GM23248 (cell line): Measurements from ENCODE around the gene PLD1. TPM values are rescaled to one million over a fixed set of nuclear protein-coding genes. Genes with fewer than 3 reads are reported as not detected.

Experiments used
- DNase-seq: peaks from one replicate; pipeline ENCODE4 v3.0.0-alpha.2; 2015
- H2AFZ ChIP-seq: fragments of 200-600 bp; sonication (generic); 2 replicates; pipeline ENCODE4 v1.6.1; 2016; ENCODE audit warnings: antibody characterized with exemption
- H3F3A ChIP-seq: fragments of 200-600 bp; sonication (generic); 2 replicates; pipeline ENCODE4 v1.6.1; 2016; ENCODE audit warnings: mild to moderate bottlenecking, antibody characterized with exemption, mixed run types; ENCODE audit not compliant: insufficient read depth
- H3K27ac ChIP-seq: fragments of 200-600 bp; sonication (generic); 2 replicates; pipeline ENCODE4 v1.5.1; 2016; ENCODE audit warnings: mild to moderate bottlenecking
- H3K27me3 ChIP-seq: fragments of 200-600 bp; sonication (generic); replicated peaks from 2 replicates; pipeline ENCODE4 v1.6.1; 2016; ENCODE audit warnings: mild to moderate bottlenecking; ENCODE audit not compliant: insufficient read depth
- H3K36me3 ChIP-seq: fragments of 200-600 bp; sonication (generic); 2 replicates; pipeline ENCODE4 v1.6.1; 2016; ENCODE audit warnings: low read depth, mild to moderate bottlenecking
- H3K4me1 ChIP-seq: fragments of 200-600 bp; sonication (generic); 2 replicates; pipeline ENCODE4 v1.6.1; 2016; ENCODE audit warnings: mild to moderate bottlenecking; ENCODE audit not compliant: insufficient read depth
- H3K4me2 ChIP-seq: fragments of 200-600 bp; sonication (generic); one replicate; pipeline ENCODE4 v1.6.1; 2016; ENCODE audit warnings: mild to moderate bottlenecking; ENCODE audit not compliant: unreplicated experiment
- H3K4me3 ChIP-seq: fragments of 200-600 bp; sonication (generic); 2 replicates; pipeline ENCODE4 v1.5.1; 2016; ENCODE audit warnings: mild to moderate bottlenecking
- H3K79me2 ChIP-seq: fragments of 200-600 bp; sonication (generic); 2 replicates; pipeline ENCODE4 v1.6.1; 2016; ENCODE audit warnings: mild to moderate bottlenecking; ENCODE audit not compliant: insufficient read depth
- H3K9ac ChIP-seq: fragments of 200-600 bp; sonication (generic); 2 replicates; pipeline ENCODE4 v1.6.1; 2016; ENCODE audit warnings: mild to moderate bottlenecking
- H3K9me2 ChIP-seq: fragments of 200-600 bp; sonication (generic); 2 replicates; pipeline ENCODE4 v1.6.1; 2016; ENCODE audit warnings: mixed run types, mild to moderate bottlenecking, moderate library complexity; ENCODE audit not compliant: insufficient read depth
- H3K9me3 ChIP-seq: fragments of 200-600 bp; sonication (generic); one replicate; pipeline ENCODE4 v1.6.1; 2017; ENCODE audit warnings: low read depth
- H4K20me1 ChIP-seq: fragments of 200-600 bp; sonication (generic); 2 replicates; pipeline ENCODE4 v1.6.0; 2016; ENCODE audit not compliant: insufficient read depth
- EZH2 ChIP-seq: fragments of 200-600 bp; sonication (generic); IDR thresholded peaks from 2 replicates; pipeline ENCODE4 v1.6.1; 2018; ENCODE audit warnings: antibody characterized with exemption, mild to moderate bottlenecking; ENCODE audit not compliant: insufficient read depth, poor library complexity, severe bottlenecking
- EZH2phosphoT487 ChIP-seq: fragments of 200-600 bp; sonication (generic); IDR thresholded peaks from 2 replicates; pipeline ENCODE4 v1.6.1; 2018; ENCODE audit warnings: antibody characterized with exemption, moderate library complexity, mild to moderate bottlenecking, low read depth; ENCODE audit not compliant: insufficient read depth
- whole genome bisulfite sequencing, 2 experiments: methylation state at CpG; one replicate each; pipeline ENCODE4 v1.1.6; 2015 to 2017; ENCODE audit warnings: low lambda C conversion rate in 2 of 2, low coverage in 1 of 2; ENCODE audit errors: missing lambda C conversion rate in 2 of 2; 5-methylcytosine and 5-hydroxymethylcytosine counted together
- in situ Hi-C: fragments of 300-500 bp; cut with MboI; formaldehyde crosslinking; loops from 2 replicates; pipeline ENCODE4 v1.15.0; 2020
- polyA plus RNA-seq: library from polyadenylated mRNA; unstranded; fragments of >200 nt; fragmentation: Nextera tagmentation; extraction: Ambion mirVana; gene quantifications from 2 replicates; pipeline ENCODE4 v1.2.1, GENCODE V29; 2016
- total RNA-seq: library from RNA; depleted of rRNA; stranded (reverse); fragments of >200 nt; shearing (Covaris generic); gene quantifications from 2 replicates; pipeline ENCODE4 v1.2.3, GENCODE V29; 2014

The PLD1 gene
- total and polyA plus RNA-seq, 2 experiments from 2014 or later: 3.0 to 4.6 TPM

- Histone ChIP-seq H3K79me2 (no peaks in the 10 kb centered on the region), H3K36me3 (no peaks in the 10 kb centered on the region), H4K20me1 (no peaks in the 10 kb centered on the region), H3K27ac (no peak overlapping the region), H3K9ac (no peak overlapping the region), H3K27me3 (no peaks in the 10 kb centered on the region), H3K4me2 (no peak overlapping the region), H3K9me2 (no peaks in the 10 kb centered on the region), H2AFZ (no peak overlapping the region), H3K9me3 (no peaks in the 10 kb centered on the region), H3F3A (no peaks in the 10 kb centered on the region), H3K4me1 (peaks cover 10% of the 10 kb centered on the region), H3K4me3 (no peak overlapping the region)
- 82 to 90% methylated on average over 5 of the region's 5 CpGs for WGBS, 2 experiments
- TF ChIP-seq EZH2 (no peak), EZH2phosphoT487 (no peak)
- DNase-seq: no peak
- in situ Hi-C loops: no loop called here
These were observed 66.0 kb downstream of the PLD1 start for GRCh38 chr3:171744158-171744741.

GRCh38 chr3:171743327-171744157, 66.7 kb downstream of the PLD1 start:
- H3K9me2 ChIP-seq: no peaks in the 10 kb centered on the region
- no peak overlapping the region for H3K9ac ChIP-seq
- in situ Hi-C loops: no loop called here
- H3K27me3 ChIP-seq: no peaks in the 10 kb centered on the region
- no peaks in the 10 kb centered on the region for H3F3A ChIP-seq
- no peaks in the 10 kb centered on the region for H3K79me2 ChIP-seq
- no peaks in the 10 kb centered on the region for H3K36me3 ChIP-seq
- H3K4me3 ChIP-seq: no peak overlapping the region
- no peak for TF ChIP-seq EZH2phosphoT487
- H2AFZ ChIP-seq: no peak overlapping the region
- H3K4me2 ChIP-seq: no peak overlapping the region
- no peak for DNase-seq
- peaks cover 10% of the 10 kb centered on the region for H3K4me1 ChIP-seq
- no peak overlapping the region for H3K27ac ChIP-seq
- WGBS, 2 experiments: 79% methylated on average over 10 of the region's 10 CpGs
- no peaks in the 10 kb centered on the region for H4K20me1 ChIP-seq
- H3K9me3 ChIP-seq: no peaks in the 10 kb centered on the region

- no peak overlapping the region for H3K9ac ChIP-seq
- no peak overlapping the region for H3K4me3 ChIP-seq
- no peak overlapping the region for H3K4me2 ChIP-seq
- no peak for DNase-seq
- H3F3A ChIP-seq: no peaks in the 10 kb centered on the region
- TF ChIP-seq EZH2phosphoT487: no peak
- TF ChIP-seq EZH2: no peak
- no peaks in the 10 kb centered on the region for H3K9me3 ChIP-seq
- no peaks in the 10 kb centered on the region for H4K20me1 ChIP-seq
- H3K36me3 ChIP-seq: no peaks in the 10 kb centered on the region
- no peak overlapping the region for H3K27ac ChIP-seq
- no peak overlapping the region for H2AFZ ChIP-seq
- in situ Hi-C loops: no loop called here
- no peaks in the 10 kb centered on the region for H3K4me1 ChIP-seq
- no peaks in the 10 kb centered on the region for H3K79me2 ChIP-seq
- no peaks in the 10 kb centered on the region for H3K27me3 ChIP-seq
- WGBS, 2 experiments: 47 to 52% methylated on average over 2 of the region's 2 CpGs
- H3K9me2 ChIP-seq: no peaks in the 10 kb centered on the region
These were observed 68.9 kb downstream of the PLD1 start for GRCh38 chr3:171741377-171741776.

- no peak overlapping the region for H3K9ac ChIP-seq
- H3K9me3 ChIP-seq: no peaks in the 10 kb centered on the region
- no peak overlapping the region for H3K27ac ChIP-seq
- no peaks in the 10 kb centered on the region for H3K9me2 ChIP-seq
- H3K4me2 ChIP-seq: no peak overlapping the region
- 100% methylated on average over 2 of the region's 2 CpGs for WGBS, 2 experiments
- no peaks in the 10 kb centered on the region for H4K20me1 ChIP-seq
- H3F3A ChIP-seq: no peaks in the 10 kb centered on the region
- no peak for DNase-seq
- H3K79me2 ChIP-seq: no peaks in the 10 kb centered on the region
- in situ Hi-C loops: no loop called here
- H3K4me1 ChIP-seq: no peaks in the 10 kb centered on the region
- no peak overlapping the region for H2AFZ ChIP-seq
- no peaks in the 10 kb centered on the region for H3K27me3 ChIP-seq
- TF ChIP-seq EZH2phosphoT487: no peak
- no peak for TF ChIP-seq EZH2
- H3K4me3 ChIP-seq: no peak overlapping the region
- H3K36me3 ChIP-seq: no peaks in the 10 kb centered on the region
These were observed 73.7 kb downstream of the PLD1 start for GRCh38 chr3:171736556-171736955.
